Stromal cell of bone marrow (primary cell): ENCODE data around the gene NEK5.
A peak's percentile ranks its signal among the peaks of the same experiment; 100 is the strongest.
"Not testable (repeated sequence)": the region's sequence is repeated elsewhere in the genome, so short reads cannot be mapped to it uniquely, and the experiment has no call there.

ENCODE experiments used
- DNase-seq: peaks from one replicate; pipeline ENCODE4 v3.0.0-alpha.2; 2012; ENCODE audit warnings: low read depth

The NEK5 gene

GRCh38 chr13:52067237-52067636, 61.6 kb downstream of the NEK5 start:
- no peak for DNase-seq

GRCh38 chr13:52061587-52061986, 67.3 kb downstream of the NEK5 start:
- DNase-seq: peak; percentile 18

- DNase-seq: not testable (repeated sequence)
These were observed 67.8 kb downstream of the NEK5 start for GRCh38 chr13:52061064-52061463.

- DNase-seq: no peak
These were observed 75.4 kb downstream of the NEK5 start for GRCh38 chr13:52053460-52053859.

GRCh38 chr13:52051400-52051799, 77.5 kb downstream of the NEK5 start:
- no peak for DNase-seq

- DNase-seq: no peak
These were observed 80.4 kb downstream of the NEK5 start for GRCh38 chr13:52048516-52048915.

GRCh38 chr13:52047463-52047862, 81.4 kb downstream of the NEK5 start:
- no peak for DNase-seq

GRCh38 chr13:52043675-52044074, 85.2 kb downstream of the NEK5 start:
- DNase-seq: no peak

- no peak for DNase-seq
These were observed 92.8 kb downstream of the NEK5 start for GRCh38 chr13:52036037-52036436.

- no peak for DNase-seq
These were observed 94.2 kb downstream of the NEK5 start for GRCh38 chr13:52034616-52035226.

GRCh38 chr13:52033039-52033438, 95.8 kb downstream of the NEK5 start:
- DNase-seq: no peak

GRCh38 chr13:52030401-52030800, 98.5 kb downstream of the NEK5 start:
- DNase-seq: not testable (repeated sequence)

- no peak for DNase-seq
These were observed 99.3 kb downstream of the NEK5 start for GRCh38 chr13:52029569-52029968.

GRCh38 chr13:52027832-52028231, 101.0 kb downstream of the NEK5 start:
- no peak for DNase-seq

GRCh38 chr13:52026246-52026626, 102.6 kb downstream of the NEK5 start:
- no peak for DNase-seq

GRCh38 chr13:52025475-52026245, 103.2 kb downstream of the NEK5 start:
- no peak for DNase-seq

- DNase-seq: no peak
These were observed 104.4 kb downstream of the NEK5 start, which contains the start of gene UTP14C for GRCh38 chr13:52024481-52024880. UTP14C (plus strand) TSS chr13:52024691; CDS start chr13:52028805, 4,114 bp downstream.

- DNase-seq: no peak
These were observed 106.5 kb downstream of the NEK5 start for GRCh38 chr13:52022356-52022755.

GRCh38 chr13:52020191-52020590, 108.7 kb downstream of the NEK5 start:
- DNase-seq: no peak

GRCh38 chr13:52016296-52016695, 112.6 kb downstream of the NEK5 start:
- DNase-seq: no peak

- no peak for DNase-seq
These were observed 116.4 kb downstream of the NEK5 start for GRCh38 chr13:52012512-52012836.

- peak; percentile 96 for DNase-seq
These were observed 117.0 kb downstream of the NEK5 start, which contains the start of gene ALG11 for GRCh38 chr13:52011632-52012511. ALG11 (plus strand) TSS chr13:52012398; CDS start chr13:52012419, 21 bp downstream.
